ENCODE data around the gene KRT8.

The KRT8 gene

GRCh38 chr12:52925717-52926595 is 21.1 kb upstream of the KRT8 start:
- no peak for DNase-seq

- no peak for DNase-seq
These were observed 20.2 kb upstream of the KRT8 start for GRCh38 chr12:52924764-52925716.

- DNase-seq: no peak
These were observed 16.8 kb upstream of the KRT8 start for GRCh38 chr12:52921488-52922165.

- no peak for DNase-seq
These were observed 16.1 kb upstream of the KRT8 start for GRCh38 chr12:52920937-52921336.

- DNase-seq: no peak
These were observed 13.9 kb upstream of the KRT8 start for GRCh38 chr12:52918784-52919183.

GRCh38 chr12:52918351-52918750 is 13.5 kb upstream of the KRT8 start:
- DNase-seq: no peak

GRCh38 chr12:52917800-52918199 is 12.9 kb upstream of the KRT8 start:
- no peak for DNase-seq

GRCh38 chr12:52916216-52916615 is 11.3 kb upstream of the KRT8 start:
- DNase-seq: no peak

- DNase-seq: no peak
These were observed 10.8 kb upstream of the KRT8 start for GRCh38 chr12:52915637-52916036.

- DNase-seq: no peak
These were observed 9.8 kb upstream of the KRT8 start for GRCh38 chr12:52914576-52915121.

- DNase-seq: no peak
These were observed 8.6 kb upstream of the KRT8 start for GRCh38 chr12:52913431-52913821.

- no peak for DNase-seq
These were observed 8.0 kb upstream of the KRT8 start for GRCh38 chr12:52912711-52913430.

- no peak for DNase-seq
These were observed 5.5 kb upstream of the KRT8 start for GRCh38 chr12:52910248-52910883.

- DNase-seq: no peak
These were observed 4.9 kb upstream of the KRT8 start for GRCh38 chr12:52909796-52910195.

GRCh38 chr12:52909331-52909730 is 4.5 kb upstream of the KRT8 start:
- no peak for DNase-seq

- no peak for DNase-seq
These were observed 2.4 kb upstream of the KRT8 start for GRCh38 chr12:52907092-52907810.

- no peak for DNase-seq
These were observed 1.3 kb upstream of the KRT8 start for GRCh38 chr12:52906191-52906601.

GRCh38 chr12:52903855-52904508 is 894 bp downstream of the KRT8 start:
- peak; percentile 18 for DNase-seq

GRCh38 chr12:52903285-52903854 is 1.5 kb downstream of the KRT8 start:
- DNase-seq: peak; percentile 44
